HG02759 (cell line): ENCODE results near the gene PXDN.
"Not testable (repeated sequence)": the region's sequence is repeated elsewhere in the genome, so short reads cannot be mapped to it uniquely, and the experiment has no call there.

ENCODE experiments used
- ATAC-seq: cut with Tn5 transposase; IDR thresholded peaks from one replicate; pipeline ENCODE4 v1.9.1; 2021; ENCODE audit warnings: mild to moderate bottlenecking, moderate library complexity; ENCODE audit not compliant: unreplicated experiment

PXDN gene

GRCh38 chr2:1639086-1639858, 105.0 kb downstream of the PXDN start:
- no peak for ATAC-seq

DNA sequence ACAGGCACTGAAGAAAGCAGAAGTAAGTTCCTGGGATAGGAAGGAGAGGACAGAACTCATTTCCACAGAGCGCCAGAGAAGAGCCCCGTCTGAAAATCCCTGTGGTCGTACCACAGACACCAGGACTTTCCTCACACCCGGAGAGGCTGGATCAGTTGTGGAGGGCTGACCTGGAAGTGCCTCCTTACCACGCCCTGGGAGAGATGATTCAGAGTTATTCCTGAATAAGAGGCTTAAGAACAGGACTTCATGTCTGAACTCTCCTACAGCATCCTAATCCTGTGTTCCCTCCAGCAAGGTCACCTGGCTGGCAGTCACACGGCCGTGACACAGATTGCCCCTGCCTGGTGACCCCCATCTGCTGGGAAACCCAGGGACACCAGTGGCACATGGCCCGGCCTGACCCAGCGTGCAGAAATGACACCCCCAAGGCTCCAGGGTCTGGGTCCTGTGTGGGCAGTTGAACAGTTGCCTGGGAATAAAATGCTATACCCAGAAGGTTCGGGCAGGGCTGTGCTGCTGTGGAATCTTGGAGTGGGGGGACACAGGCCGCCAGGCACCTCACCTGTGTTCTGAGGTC, 105.9 kb downstream of the PXDN start:
- ATAC-seq = no peak

DNA sequence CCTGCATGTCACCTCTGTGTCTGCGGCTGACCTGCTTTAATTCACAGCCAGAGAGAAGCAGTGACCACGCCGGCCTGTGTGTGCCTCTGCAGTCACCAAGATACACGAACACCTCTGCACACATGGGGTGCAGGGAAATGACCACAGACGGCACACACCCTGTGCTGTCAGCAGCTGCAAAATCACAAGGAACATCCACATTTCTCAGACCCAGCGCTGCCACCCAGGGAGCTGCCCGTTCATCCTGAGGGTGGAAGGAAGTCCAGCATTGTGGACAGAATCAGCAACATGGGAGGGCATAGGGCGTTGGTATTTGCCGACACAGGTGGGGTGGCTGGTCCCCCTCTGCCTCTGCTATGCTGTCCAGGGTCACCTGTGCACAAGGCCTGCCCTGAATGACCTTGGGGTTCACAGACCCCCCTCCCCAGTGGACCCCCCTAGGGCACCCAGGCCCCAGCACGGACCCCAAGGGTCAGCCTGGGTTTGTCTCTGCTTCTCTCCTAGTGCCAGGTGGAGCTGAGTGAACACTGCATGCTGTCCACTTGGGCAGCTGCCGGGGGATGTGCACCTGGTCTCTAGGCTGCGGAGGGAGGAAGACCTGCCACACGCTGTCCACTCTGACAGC, 107.4 kb downstream of the PXDN start:
- no peak for ATAC-seq

DNA sequence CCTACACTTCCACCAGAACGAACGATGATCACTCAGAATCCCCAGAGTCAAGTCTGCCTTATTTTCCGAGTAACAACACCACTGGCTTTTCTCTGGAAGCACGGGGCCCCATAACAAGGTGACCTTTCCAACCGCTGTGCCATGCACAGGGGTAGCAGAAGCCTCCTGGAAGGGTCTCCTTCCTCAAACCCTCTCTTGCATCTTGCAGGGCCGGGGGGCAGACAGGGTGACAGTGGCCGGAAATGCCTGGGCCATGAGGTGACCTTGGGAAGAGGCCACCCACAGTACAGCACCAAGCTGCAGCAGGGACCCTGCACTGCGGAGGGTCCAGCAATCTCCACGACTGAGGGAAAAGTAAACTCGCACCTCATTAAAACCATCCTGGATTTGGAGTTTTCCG, 108.5 kb downstream of the PXDN start:
- no peak for ATAC-seq

DNA sequence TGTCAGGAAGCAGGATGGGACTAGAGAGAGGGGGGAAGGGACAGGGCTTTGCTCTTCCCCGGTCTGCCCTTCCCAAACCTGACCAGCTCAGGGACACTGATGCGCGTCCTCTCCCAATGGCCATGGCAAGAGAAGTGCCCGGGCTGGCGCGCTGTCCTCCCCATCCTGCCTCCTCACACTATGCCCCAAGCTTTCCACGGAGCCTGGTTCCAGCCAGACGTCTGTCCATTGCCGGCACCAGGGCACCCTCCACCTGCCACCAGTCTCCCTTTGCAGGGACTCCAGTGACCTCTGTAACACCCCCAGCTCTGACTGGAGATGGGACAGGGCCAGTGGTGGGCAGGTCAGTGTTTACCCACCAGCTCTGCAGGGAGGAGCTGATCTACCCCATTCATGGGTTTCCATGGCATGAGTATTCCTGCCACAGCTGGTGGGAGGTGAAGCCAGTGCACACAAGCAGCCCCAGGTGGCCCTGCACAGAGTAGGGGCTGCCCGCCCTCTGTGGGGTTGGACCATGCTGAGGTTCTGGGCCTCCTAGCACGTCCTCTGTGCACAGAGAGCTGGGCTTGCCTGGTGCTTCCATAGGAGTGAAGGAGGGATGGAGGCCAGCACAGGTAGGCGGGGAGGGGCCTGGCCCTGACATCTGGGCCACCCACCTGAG, 109.5 kb downstream of the PXDN start:
- ATAC-seq = no peak

DNA sequence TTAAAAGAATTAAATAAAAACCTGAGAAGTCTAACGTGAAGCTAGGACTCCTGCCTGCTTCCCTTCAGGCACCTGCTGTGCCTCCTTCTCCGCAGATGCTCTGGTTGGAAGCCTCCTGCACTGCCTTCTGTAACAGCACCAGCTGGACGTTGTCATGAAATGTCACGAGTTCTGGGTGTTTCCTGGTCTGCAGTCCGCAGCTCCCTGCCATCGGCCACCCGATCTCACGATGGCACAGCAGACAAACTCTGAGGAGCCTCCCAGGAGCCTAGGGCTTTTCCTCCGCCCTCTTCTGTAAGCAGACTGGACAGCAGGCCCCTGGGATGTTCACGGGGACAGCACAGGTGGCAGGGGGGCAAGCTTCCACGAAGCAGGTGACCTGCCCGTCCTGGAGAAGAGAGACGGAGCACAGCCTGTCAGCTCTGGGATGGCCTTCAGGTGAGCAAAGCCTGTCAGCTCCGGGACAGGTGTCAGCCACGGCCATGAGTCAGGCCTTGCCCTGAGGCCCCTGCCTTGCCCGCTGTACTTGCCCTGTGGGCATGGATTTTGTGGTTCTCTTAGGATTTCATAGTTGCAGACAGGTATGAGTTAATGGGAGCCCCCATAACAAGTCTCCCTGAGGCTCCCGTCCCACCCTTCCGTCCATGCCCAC, 110.3 kb downstream of the PXDN start:
- no peak for ATAC-seq

DNA sequence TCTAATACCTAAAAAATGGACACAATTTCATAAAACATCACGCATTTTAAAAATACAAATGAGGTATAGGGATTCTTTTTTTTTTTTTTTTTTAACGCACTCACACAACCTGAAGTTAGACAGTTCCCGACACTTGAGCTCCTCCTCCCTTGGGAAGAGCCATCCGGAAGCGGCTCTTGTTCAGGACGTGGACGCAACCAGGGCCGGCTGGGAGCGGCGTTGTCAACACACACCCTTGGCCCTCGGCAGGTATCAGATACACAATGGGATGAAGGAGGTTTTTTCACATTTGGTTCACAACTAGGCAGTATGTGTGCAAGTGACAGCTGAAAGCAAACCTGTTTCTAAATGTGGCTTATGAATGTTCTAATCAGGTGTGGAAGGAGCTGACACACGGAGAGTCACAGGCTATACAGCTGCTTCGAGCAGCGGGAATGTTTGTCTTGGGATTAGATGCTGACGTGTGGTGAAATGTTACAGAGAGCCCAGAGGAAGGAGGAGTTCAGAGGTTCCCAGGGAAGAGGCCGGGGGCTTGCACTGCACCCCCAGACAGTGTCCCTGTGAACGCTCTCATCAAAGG, 111.1 kb downstream of the PXDN start:
- no peak for ATAC-seq

- ATAC-seq = no peak
These were observed 111.8 kb downstream of the PXDN start for GRCh38 chr2:1632510-1632909.

GRCh38 chr2:1632002-1632348, 112.3 kb downstream of the PXDN start:
- no peak for ATAC-seq

GRCh38 chr2:1631292-1632001, 112.9 kb downstream of the PXDN start:
- no peak for ATAC-seq

DNA sequence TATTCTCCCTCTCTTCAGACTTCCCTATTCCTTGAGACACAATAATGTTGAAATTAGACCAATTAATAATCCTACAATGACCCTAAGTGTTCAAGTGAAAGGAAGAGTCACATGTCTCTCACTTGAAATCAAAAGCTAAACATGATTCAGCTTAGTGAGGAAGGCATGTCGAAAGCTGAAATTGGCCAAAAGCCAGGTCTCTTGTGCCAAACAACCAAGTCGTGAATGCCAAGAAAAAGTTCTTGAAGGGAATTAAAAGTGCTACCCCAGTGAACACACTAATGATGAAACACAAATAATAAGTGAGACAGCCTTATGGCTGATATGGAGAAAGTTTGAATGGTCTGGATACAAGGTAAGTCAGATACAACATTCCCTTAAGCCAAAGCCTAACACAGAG, 115.4 kb downstream of the PXDN start:
- no peak for ATAC-seq

DNA sequence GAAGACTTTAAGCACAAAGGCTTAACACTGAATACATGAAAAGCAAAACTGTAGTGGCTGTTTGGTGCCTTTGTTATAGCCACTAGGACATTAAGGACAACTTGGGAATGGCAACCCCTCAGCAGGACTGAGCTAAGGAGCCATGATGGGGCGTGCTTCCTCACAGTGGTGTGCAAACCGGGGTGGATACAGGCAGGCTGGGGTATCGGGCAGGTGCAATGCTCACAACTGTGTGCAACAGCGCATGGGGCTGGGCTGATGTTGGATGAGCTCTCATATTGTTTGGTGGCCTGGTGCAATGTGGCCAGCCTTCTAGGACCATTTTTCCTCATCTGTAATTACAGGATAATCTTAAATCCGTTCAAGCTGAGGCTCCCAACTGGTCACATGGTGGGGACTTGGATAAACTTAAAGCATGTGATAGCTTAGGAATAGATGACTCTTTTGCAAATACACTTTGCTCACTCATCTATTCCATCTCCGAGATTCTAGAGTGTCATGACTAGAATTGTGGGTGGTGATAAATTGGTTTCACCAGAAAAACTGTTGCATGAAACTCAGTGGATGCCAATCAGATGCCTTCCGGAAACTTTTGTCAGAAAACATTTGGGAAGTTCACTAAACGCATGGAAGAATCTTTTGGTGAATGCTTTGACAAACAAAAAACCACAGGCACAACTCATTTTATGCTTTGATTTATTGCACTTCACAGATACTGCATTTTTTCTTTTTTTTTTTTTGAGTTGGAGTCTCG, 116.5 kb downstream of the PXDN start:
- no peak for ATAC-seq

DNA sequence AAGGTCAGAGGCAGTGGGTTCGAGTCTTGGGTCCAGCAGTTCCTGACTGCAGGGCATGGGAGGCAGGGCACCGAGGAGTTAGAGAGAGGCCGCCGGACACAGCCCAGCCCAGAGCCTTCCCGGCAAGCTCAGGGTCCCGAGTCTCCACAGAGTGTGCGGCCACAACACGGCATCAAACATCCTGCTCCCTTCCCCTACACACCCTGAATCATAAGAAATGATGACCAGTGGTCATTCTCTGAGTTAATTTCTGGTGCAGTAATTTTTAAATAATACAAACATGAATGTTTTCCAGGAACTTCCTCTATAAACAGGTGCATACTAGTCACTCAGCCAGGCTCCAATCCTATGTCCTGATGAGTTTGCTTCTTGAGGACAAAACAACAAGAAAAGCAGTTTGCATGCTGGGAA, 118.0 kb downstream of the PXDN start:
- no peak for ATAC-seq

- no peak for ATAC-seq
These were observed 118.9 kb downstream of the PXDN start for GRCh38 chr2:1625281-1626001.

DNA sequence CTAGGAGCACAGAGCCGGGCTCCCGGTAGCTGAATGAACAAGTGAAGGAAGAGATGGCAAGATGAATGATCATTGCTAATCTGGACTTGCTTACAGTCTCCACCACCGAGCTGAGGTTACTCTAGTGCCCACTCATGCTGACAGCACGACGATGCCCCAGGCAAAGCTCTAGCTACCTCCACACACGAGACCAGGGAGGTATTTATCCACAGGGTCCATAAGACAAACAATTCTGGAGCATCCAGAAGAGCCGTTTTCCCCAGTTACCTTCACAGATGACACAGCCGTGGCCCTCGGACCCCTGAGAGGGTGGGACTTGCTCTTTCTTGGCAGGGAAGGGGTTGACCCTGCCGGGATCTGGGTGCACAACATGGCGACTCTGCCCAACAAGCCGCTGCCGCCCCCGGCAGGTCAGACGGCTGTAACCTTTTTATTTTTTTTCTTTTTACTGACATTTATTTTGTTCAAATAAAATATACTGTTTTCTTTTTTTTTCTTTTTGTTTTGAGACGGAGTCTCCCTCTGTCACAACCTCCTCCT, 120.3 kb downstream of the PXDN start:
- ATAC-seq = no peak

DNA sequence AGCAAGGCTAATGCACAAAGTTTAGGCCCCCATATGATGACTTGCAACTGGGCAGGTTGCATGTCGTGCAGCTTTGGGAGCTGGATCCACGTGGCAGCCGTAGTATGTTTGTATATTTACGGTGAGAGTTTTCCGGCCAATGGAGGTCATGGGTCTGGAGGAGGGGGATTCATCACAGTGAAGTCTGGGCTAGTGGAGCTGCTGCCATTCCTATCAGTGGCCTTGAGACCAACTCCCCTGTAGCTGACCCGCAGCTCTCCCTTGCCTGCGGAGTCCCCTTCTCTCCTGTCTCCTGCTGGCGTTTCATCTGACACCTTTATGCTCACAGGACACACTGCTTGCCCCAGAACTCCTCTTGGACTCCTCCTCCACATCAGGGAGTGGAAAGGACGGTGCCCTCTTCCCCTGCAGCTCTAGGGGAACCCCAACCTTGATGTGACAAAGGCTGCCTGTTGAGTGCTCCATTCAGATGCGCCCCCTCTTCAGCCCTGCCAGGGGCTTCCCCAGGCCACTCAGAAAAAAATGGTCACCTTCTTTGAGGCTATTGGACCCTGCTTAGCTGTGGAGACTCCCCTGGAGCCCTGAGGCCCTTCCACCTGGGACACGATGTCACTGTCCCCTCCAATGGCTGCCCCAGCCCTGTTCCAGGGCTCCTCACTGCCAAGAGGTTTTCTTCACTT, 121.7 kb downstream of the PXDN start:
- no peak for ATAC-seq

- ATAC-seq = not testable (repeated sequence)
These were observed 122.3 kb downstream of the PXDN start for GRCh38 chr2:1621976-1622375.

GRCh38 chr2:1621501-1621900, 122.8 kb downstream of the PXDN start:
- no peak for ATAC-seq
